Suprapubic skin (tissue), 3 donors: ENCODE data around the gene SYNRG.

Experiments used
- CTCF ChIP-seq, 2 donors: fragments of 200-600 bp in 1 of 2; fragments of 450-650 bp in 1 of 2; sonication (generic) in 1 of 2; IDR thresholded peaks; one replicate each; pipeline ENCODE4 v1.5.1; 2016 to 2019; ENCODE audit warnings: antibody characterized with exemption in 2 of 2, mild to moderate bottlenecking in 1 of 2, moderate library complexity in 1 of 2
- POLR2A ChIP-seq, 2 donors: fragments of 450-650 bp; IDR thresholded peaks; one replicate each; pipeline ENCODE4 v1.6.1; 2017; ENCODE audit warnings: antibody characterized with exemption in 2 of 2, mild to moderate bottlenecking in 2 of 2, moderate library complexity in 2 of 2

- TF ChIP-seq CTCF (IDR thresholded peaks at IDR 0.05) (no peak), POLR2A (IDR thresholded peaks at IDR 0.05) (no peak)
Observed at GRCh38 chr17:37490638-37491614, 118.3 kb downstream of the SYNRG start.
